Urothelium cell line (cell line): ENCODE measurements around the gene CYP27B1.
A peak's percentile ranks its signal among the peaks of the same experiment; 100 is the strongest.

Experiments
- DNase-seq: peaks from one replicate; pipeline ENCODE4 v3.0.0; 2011; ENCODE audit warnings: low spot score, mixed read lengths
- FAIRE-seq: peaks from 2 replicates; lab custom pipeline; 2011; peaks lifted over from hg19 to GRCh38; lab: Jason Lieb, UNC

The CYP27B1 gene

GRCh38 chr12:57752668-57753000, 14.2 kb downstream of the CYP27B1 start:
- DNase-seq (no peak), FAIRE-seq (no peak)

DNA sequence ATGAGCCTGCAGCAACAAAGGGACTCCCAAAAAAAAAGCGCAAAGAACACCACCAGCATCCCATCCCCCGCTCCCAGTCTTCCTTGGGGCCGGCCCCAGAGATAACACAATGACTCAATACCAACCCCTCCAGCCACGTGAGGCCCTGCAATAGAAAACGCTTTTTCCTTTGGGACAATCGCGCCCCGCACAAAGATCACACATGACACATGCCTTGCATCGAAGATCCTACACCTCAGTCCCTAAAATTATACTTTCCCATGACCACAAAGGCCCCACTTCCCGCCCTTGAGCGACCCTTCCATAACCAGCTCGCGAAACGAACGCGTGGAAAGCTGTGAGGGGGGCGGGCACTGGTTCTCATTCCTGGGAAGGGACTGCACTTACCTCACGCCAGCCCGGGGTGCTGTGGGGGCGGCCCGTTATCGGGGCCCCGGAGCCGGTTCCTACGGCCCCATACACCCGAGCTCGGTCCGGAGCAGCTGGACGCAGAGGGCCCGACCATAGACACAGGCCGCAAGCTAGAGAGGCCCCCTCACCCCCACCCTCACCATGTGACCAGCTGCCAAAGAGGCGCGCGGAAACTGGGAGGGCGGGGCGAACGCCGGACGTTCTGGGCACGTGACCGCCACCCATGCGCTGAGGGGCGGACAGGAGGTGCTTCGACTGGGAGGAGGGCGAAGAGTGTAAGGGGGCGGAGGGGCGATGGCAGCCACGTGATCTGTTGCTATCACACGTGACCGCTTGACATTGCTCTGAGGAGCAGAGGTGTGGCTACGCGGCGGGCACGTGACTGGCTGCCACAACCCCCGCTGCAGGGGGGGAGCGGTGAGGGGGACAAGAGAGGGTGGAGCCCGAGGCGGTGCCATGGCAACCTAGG, 14.8 kb downstream of the CYP27B1 start, which contains the start of gene CDK4:
Gene CDK4 (minus strand): TSS at position 523 of the 880 bp plus-strand sequence. CDS start 593 bp downstream, outside the sequence.
- peak; percentile 98 for DNase-seq
- peak; percentile 96 for FAIRE-seq

- FAIRE-seq (no peak), DNase-seq (no peak)
Measured at GRCh38 chr12:57751432-57751787, 15.5 kb downstream of the CYP27B1 start.

- no peak for DNase-seq
- FAIRE-seq, result no peak
Measured at GRCh38 chr12:57750561-57751431, 16.1 kb downstream of the CYP27B1 start.

GRCh38 chr12:57749061-57749460, 17.8 kb downstream of the CYP27B1 start:
- FAIRE-seq (no peak), DNase-seq (no peak)

DNA sequence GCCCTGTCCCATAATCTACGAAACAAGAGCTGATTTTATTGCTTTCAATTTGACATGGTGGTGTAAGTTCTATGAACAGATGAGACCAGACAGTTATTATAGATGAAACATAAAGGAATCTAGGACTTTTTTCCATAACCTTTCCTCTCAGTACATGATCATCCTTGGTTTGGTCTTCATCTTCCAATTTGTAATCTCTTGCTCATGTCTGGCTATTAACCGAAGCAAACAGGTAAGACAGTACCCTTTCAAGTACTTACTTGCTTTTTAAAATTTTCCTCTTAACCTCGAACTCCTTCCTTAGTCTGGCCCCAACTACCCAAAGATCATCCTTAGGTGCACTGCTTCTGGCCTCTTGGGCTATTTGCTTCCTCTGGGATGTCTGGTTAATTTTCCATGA, 20.9 kb downstream of the CYP27B1 start:
- no peak for FAIRE-seq
- no peak for DNase-seq

- FAIRE-seq, result no peak
Measured at GRCh38 chr12:57745485-57745881, 21.4 kb downstream of the CYP27B1 start.

DNA sequence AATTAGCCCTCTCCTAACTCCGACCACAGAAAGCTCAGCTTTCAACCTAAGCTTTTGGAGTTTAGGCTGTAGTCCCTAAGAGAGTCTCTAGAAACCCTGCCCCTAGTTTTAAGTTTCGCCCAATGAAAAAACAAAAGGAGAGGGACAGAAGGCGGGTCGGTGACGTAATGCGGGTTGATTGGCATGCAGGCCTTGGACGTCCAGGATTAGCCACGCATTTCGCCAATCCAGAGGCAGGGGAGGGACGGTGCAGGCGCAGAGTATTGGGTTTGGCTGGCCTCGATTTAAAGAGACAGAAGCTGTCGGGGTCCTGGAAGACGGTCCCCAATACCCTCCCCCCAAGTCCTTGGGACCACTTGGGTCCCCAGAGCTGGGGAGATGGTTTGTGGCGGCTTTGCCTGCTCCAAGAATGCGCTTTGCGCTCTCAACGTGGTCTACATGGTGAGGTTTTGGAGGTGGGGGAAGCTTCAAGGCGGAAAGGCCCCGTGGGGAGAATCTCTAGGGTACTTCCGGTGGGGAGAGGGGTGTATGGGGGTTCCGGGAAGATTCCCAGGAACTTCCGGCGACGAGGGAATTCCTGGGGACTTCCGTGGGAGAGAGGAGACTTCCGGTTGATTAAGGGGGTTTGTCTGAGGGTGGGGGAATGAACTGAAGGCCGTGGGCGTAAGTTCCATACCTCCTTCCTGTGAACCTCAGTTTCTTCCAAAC, 21.9 kb downstream of the CYP27B1 start, which contains the start of gene TSPAN31:
Gene TSPAN31 (plus strand): TSS at position 263 of the 708 bp plus-strand sequence. CDS start 116 bp downstream, at position 379.
- DNase-seq (peak; percentile 94), FAIRE-seq (no peak)

More at GRCh38 chr12:57745485-57745881, 21.4 kb downstream of the CYP27B1 start:
- DNase-seq, result no peak

GRCh38 chr12:57744194-57744776, 22.6 kb downstream of the CYP27B1 start:
- DNase-seq (no peak), FAIRE-seq (no peak)

DNA sequence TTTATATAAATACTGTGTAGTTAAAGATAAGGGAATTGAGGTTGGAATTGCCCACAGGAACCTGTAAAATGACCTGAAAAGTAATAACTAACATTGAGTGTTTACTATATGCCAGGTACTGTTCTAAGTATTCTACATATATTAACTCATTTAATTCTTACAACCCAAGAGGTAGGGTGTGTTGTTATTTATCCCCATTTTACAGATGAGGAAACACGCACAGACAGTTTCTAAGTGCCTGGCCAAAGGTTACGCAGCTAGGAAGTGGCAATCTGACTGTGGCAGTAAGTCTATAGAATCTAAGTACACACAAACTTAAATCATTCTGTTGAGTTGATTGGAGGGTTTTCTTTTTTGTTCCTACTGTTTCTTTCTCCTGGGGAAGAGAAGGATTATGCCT, 23.1 kb downstream of the CYP27B1 start:
- DNase-seq (no peak), FAIRE-seq (no peak)

DNA sequence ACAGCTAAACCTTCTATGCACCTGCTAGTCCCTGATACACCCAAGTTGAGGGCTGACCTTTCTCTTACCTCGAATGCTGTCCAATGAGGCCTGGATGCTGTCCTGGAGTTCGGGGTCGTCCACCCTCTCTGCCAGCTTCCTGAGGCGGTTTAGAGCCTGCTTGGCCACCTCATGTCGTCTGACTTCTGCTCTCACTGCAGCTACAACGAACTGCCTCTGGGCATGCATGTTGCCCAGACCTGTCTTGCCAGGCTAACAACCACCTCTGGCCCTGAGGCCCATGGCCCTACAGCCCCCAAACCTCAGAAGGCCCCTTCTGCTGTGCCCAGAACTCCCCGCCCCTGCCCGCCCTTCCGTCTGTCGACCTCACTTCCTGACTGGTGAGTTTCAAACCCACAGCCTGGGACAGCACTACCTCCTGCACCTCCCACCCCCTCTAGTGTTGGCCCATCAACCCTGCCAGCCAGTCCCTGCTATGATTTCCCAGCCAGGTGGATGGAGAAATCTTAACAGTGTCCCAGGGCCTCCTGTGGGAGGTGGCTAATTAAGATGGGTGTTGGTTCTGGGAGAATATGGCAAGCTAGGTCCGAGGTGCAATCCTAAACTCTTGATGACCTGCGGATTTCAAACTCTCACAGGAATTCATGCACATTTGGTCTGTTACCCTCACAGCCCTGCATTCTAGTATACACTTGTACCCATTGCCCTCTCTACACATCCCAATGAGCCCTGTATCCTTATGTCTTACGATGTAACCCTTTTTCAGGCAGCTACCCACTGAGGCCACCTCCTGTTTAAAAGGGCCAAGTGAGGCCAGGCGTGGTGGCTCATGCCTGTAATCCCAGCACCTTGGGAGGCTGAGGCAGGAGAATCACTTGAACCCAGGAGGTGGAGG, 24.8 kb downstream of the CYP27B1 start:
- FAIRE-seq (no peak), DNase-seq (no peak)

GRCh38 chr12:57741413-57741789, 25.5 kb downstream of the CYP27B1 start:
- DNase-seq, result no peak
- FAIRE-seq, result no peak

DNA sequence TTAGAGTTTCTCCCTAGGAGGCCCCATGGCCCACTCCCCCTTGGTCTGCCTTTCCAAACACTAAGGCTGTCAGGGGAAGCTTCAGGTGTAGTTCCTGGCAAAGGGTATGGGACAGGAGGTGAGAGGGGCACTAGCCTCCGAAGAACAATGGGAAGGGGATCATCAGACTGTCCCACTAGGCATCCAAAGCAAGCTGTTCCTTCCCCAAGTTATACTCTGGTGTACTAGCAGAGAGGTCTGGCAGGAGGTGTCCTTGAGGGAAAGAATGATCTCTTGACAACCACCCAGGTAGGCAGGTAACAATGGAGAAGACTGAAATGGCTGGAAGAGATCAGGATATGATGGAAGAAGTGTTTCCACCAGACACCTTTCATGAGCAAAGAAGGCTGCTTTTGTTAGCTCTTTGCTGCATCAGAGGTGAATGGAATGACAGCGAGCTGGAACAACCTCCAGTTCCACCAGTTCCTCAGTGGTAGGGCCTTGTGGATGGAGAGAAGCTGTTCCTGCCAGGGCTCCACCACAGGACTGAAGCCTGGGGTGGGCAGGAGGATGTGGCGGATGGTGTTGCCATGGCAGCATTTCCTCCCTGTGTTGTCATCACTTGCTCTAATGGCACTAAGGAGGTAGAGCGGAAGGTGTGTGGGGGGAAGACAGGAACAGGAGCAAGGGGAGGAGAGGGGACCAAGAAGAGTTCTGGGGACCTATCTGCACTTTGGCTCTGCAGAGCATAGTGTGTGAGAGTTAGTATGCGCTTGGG, 26.0 kb downstream of the CYP27B1 start:
- FAIRE-seq (no peak), DNase-seq (no peak)

- FAIRE-seq (no peak), DNase-seq (no peak)
Measured at GRCh38 chr12:57739914-57740538, 26.9 kb downstream of the CYP27B1 start.

- DNase-seq (no peak), FAIRE-seq (no peak)
Measured at GRCh38 chr12:57739387-57739786, 27.5 kb downstream of the CYP27B1 start.

GRCh38 chr12:57738661-57739237, 28.1 kb downstream of the CYP27B1 start, which contains the start of gene AGAP2:
Gene AGAP2, minus strand, starts transcription at chr12:57738742. Its CDS starts 496 bp downstream, at chr12:57738246.
- DNase-seq (peak; percentile 60), FAIRE-seq (no peak)

GRCh38 chr12:57737467-57738460, 29.1 kb downstream of the CYP27B1 start:
- DNase-seq (peak; percentile 52), FAIRE-seq (no peak)
